Measurements from ENCODE around the gene LEP.

The LEP gene

GRCh38 chr7:128240696-128241386 is at the start of gene LEP:
Gene LEP (plus strand): TSS chr7:128241278. CDS start chr7:128252019, 10,741 bp downstream.
- CTCF ChIA-PET: no interaction called here
- POLR2A ChIA-PET: no interaction called here
- TF ChIP-seq, protein P1, sequence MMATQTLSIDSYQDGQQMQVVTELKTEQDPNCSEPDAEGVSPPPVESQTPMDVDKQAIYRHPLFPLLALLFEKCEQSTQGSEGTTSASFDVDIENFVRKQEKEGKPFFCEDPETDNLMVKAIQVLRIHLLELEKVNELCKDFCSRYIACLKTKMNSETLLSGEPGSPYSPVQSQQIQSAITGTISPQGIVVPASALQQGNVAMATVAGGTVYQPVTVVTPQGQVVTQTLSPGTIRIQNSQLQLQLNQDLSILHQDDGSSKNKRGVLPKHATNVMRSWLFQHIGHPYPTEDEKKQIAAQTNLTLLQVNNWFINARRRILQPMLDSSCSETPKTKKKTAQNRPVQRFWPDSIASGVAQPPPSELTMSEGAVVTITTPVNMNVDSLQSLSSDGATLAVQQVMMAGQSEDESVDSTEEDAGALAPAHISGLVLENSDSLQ (IDR thresholded peaks at IDR 0.05): no peak
- TF ChIP-seq L3MBTL2 (conservative IDR thresholded peaks at IDR 0.05) (no peak), ZNF384 (IDR thresholded peaks at IDR 0.05) (no peak), HDGF (IDR thresholded peaks at IDR 0.05; ENCODE audit: borderline replicate concordance) (no peak)
- DNase-seq (ENCODE audit: extremely low spot score): no peak

GRCh38 chr7:128192497-128193142 is 48.5 kb upstream of the LEP start:
- TF ChIP-seq ELF4 (IDR thresholded peaks at IDR 0.05) (no peak), CTBP1 (IDR thresholded peaks at IDR 0.05; ENCODE audit: borderline replicate concordance) (no peak), BHLHE40 (IDR thresholded peaks at IDR 0.05; ENCODE audit: borderline replicate concordance) (no peak), NFRKB (IDR thresholded peaks at IDR 0.05) (no peak), FOXM1 (IDR thresholded peaks at IDR 0.05; ENCODE audit: borderline replicate concordance) (no peak), SUZ12 (IDR thresholded peaks at IDR 0.05) (no peak), L3MBTL2 (conservative IDR thresholded peaks at IDR 0.05) (no peak), SP1 (IDR thresholded peaks at IDR 0.05) (no peak), ZNF384 (IDR thresholded peaks at IDR 0.05) (no peak), LEF1 (IDR thresholded peaks at IDR 0.05; ENCODE audit: borderline replicate concordance) (no peak), HDGF (IDR thresholded peaks at IDR 0.05; ENCODE audit: borderline replicate concordance) (no peak), FOXA1 (IDR thresholded peaks at IDR 0.05) (no peak), FOXK2 (IDR thresholded peaks at IDR 0.05) (no peak), TARDBP (IDR thresholded peaks at IDR 0.05) (no peak), ARNT (IDR thresholded peaks at IDR 0.05) (no peak)
- TF ChIP-seq, protein P1 (IDR thresholded peaks at IDR 0.05): no peak
- POLR2A ChIA-PET: no interaction called here
- CTCF ChIA-PET: interaction anchor here (1.0 kb wide), 1 partner anchor 17 kb away, joined by 5 read pairs; no protein-coding TSS in a partner anchor
- DNase-seq (ENCODE audit: extremely low spot score): no peak

DNA sequence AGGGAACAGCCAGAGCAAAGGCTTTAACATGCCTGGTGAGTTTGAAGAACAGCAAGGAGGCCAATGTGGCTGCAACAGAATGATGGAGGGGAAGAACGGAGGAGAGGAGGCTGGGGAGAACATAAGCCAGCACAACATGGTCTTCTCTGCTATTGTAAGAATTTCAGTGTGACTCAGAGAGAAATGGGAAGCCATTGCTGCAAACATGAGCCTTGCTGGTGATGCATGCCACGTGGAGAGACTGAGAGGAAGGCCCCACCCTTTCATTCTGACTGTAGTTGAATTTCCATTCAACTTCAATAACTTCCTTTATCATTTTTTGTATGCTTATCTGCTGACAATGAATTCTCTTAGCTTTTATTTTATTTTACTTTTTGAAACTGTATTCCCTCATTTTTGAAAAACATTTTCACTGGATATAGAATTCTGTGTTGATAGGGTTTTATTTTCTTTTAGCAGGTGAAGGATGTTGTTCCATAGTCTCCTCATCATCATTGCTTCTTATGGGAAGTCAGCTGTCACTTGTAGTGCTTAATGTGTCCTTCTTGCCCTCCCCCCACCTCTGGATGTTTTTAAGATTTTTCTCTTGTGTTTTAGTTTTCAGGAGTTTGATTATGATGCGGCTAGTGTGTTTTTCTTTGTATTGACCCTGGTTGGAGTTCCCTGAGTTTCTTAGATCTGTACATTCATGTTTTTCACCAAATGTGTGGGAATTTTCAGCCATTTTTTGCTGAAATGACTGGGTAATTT is 46.4 kb upstream of the LEP start:
- CTCF ChIA-PET: interaction anchor here (1.1 kb wide), 1 partner anchor 14 kb away, joined by 3 read pairs; no protein-coding TSS in a partner anchor
- no peak for TF ChIP-seq SP1 (IDR thresholded peaks at IDR 0.05)
- no peak for TF ChIP-seq LEF1 (IDR thresholded peaks at IDR 0.05; ENCODE audit: borderline replicate concordance)
- TF ChIP-seq, protein P1 (IDR thresholded peaks at IDR 0.05): no peak
- TF ChIP-seq ELF4 (IDR thresholded peaks at IDR 0.05): no peak
- no peak for TF ChIP-seq FOXA1 (IDR thresholded peaks at IDR 0.05)
- TF ChIP-seq ARNT (IDR thresholded peaks at IDR 0.05): no peak
- no peak for TF ChIP-seq FOXK2 (IDR thresholded peaks at IDR 0.05)
- no peak for TF ChIP-seq BHLHE40 (IDR thresholded peaks at IDR 0.05; ENCODE audit: borderline replicate concordance)
- no peak for TF ChIP-seq L3MBTL2 (conservative IDR thresholded peaks at IDR 0.05)
- TF ChIP-seq FOXM1 (IDR thresholded peaks at IDR 0.05; ENCODE audit: borderline replicate concordance): no peak
- POLR2A ChIA-PET: no interaction called here
- no peak for DNase-seq (ENCODE audit: extremely low spot score)

DNA sequence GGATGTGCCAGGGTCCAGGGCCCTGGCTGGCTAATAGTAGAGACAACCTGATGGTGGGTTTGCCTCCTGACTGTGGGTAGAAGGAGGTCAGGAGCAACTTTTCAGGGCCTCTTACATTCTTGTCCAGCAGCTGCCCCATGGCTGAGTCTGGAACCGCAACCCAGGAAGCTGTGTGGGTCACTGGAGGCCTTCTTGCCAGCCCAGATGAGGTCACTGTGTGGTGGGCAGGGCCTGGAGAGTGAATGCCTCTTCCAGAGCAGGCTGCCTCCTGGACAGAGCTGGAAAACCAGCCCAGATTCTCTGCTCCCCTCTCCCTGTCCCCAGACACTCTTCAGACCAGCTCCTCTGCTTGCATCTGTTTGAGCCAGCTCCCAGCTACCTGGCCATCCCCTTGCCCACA is 43.5 kb upstream of the LEP start:
- ChIA-PET CTCF (no interaction called here), POLR2A (no interaction called here)
- TF ChIP-seq ELF4 (IDR thresholded peaks at IDR 0.05) (no peak), TARDBP (IDR thresholded peaks at IDR 0.05) (no peak)
- no peak for DNase-seq (ENCODE audit: extremely low spot score)

- ChIA-PET CTCF (no interaction called here), POLR2A (no interaction called here)
- DNase-seq (ENCODE audit: extremely low spot score): no peak
- TF ChIP-seq FOXK2 (IDR thresholded peaks at IDR 0.05) (no peak), CTBP1 (IDR thresholded peaks at IDR 0.05; ENCODE audit: borderline replicate concordance) (no peak), L3MBTL2 (conservative IDR thresholded peaks at IDR 0.05) (no peak), SUZ12 (IDR thresholded peaks at IDR 0.05) (no peak), LEF1 (IDR thresholded peaks at IDR 0.05; ENCODE audit: borderline replicate concordance) (no peak), FOXA1 (IDR thresholded peaks at IDR 0.05) (no peak), BHLHE40 (IDR thresholded peaks at IDR 0.05; ENCODE audit: borderline replicate concordance) (no peak), NFRKB (IDR thresholded peaks at IDR 0.05) (no peak), FOXM1 (IDR thresholded peaks at IDR 0.05; ENCODE audit: borderline replicate concordance) (no peak), HDGF (IDR thresholded peaks at IDR 0.05; ENCODE audit: borderline replicate concordance) (no peak), SP1 (IDR thresholded peaks at IDR 0.05) (no peak), ARNT (IDR thresholded peaks at IDR 0.05) (no peak), ZNF384 (IDR thresholded peaks at IDR 0.05) (no peak), TARDBP (IDR thresholded peaks at IDR 0.05) (no peak), ELF4 (IDR thresholded peaks at IDR 0.05) (no peak)
- TF ChIP-seq, protein P1 (IDR thresholded peaks at IDR 0.05): no peak
These were observed 43.0 kb upstream of the LEP start for GRCh38 chr7:128197989-128198580.
